ENCODE results near the gene CMTM4. TPM values are rescaled to one million over a fixed set of nuclear protein-coding genes. Genes with fewer than 3 reads are reported as not detected.
A peak's percentile ranks its signal among the peaks of the same experiment; 100 is the strongest.

CMTM4 gene
- total and polyA plus RNA-seq, 11 donors: 4.5 to 22.5 (median 12.2) TPM

GRCh38 chr16:66651474-66651765 is 45.1 kb downstream of the CMTM4 start:
- ATAC-seq (no peak), DNase-seq (no peak)
- no peaks in the 10 kb centered on the region for H3K9me3 ChIP-seq
- no peaks in the 10 kb centered on the region for H3K27me3 ChIP-seq
- H3K4me3 ChIP-seq: peak overlapping the region in 5 of 12 donors; percentile 3 to 37 (median 33)
- peaks cover 0 to 36% (median 7%) of the 10 kb centered on the region in 12 donors for H3K4me1 ChIP-seq
- no peak overlapping the region for H3K27ac ChIP-seq
- WGBS, 4 donors: 44 to 63% (median 63%) methylated on average over 2 of the region's 2 CpGs
- intact Hi-C loops (cut with DNase I): loop anchor here in 1 of 10 donors (10.0 kb wide), 2 partner anchors 63 to 103 kb away; partner anchors contain the start of gene DYNC1LI2
- no peaks in the 10 kb centered on the region for H3K36me3 ChIP-seq
- TF ChIP-seq, protein P1, sequence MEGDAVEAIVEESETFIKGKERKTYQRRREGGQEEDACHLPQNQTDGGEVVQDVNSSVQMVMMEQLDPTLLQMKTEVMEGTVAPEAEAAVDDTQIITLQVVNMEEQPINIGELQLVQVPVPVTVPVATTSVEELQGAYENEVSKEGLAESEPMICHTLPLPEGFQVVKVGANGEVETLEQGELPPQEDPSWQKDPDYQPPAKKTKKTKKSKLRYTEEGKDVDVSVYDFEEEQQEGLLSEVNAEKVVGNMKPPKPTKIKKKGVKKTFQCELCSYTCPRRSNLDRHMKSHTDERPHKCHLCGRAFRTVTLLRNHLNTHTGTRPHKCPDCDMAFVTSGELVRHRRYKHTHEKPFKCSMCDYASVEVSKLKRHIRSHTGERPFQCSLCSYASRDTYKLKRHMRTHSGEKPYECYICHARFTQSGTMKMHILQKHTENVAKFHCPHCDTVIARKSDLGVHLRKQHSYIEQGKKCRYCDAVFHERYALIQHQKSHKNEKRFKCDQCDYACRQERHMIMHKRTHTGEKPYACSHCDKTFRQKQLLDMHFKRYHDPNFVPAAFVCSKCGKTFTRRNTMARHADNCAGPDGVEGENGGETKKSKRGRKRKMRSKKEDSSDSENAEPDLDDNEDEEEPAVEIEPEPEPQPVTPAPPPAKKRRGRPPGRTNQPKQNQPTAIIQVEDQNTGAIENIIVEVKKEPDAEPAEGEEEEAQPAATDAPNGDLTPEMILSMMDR (IDR thresholded peaks at IDR 0.05): no peak
- TF ChIP-seq POLR2A (IDR thresholded peaks at IDR 0.05): no peak

- Histone ChIP-seq H3K27me3 (no peaks in the 10 kb centered on the region), H3K36me3 (no peaks in the 10 kb centered on the region), H3K27ac (no peak overlapping the region), H3K4me1 (peaks cover 0 to 36% (median 7%) of the 10 kb centered on the region in 12 donors), H3K9me3 (no peaks in the 10 kb centered on the region), H3K4me3 (peak overlapping the region in 6 of 12 donors; percentile 3 to 41 (median 33))
- 21 to 28% (median 26%) methylated on average over 18 of the region's 18 CpGs for WGBS, 4 donors
- peak; percentile 71 to 96 (median 91) for ATAC-seq
- intact Hi-C loops (cut with DNase I): loop anchor here in 1 of 10 donors (10.0 kb wide), 2 partner anchors 64 to 104 kb away; partner anchors contain the start of gene DYNC1LI2
- TF ChIP-seq POLR2A (IDR thresholded peaks at IDR 0.05): no peak
- TF ChIP-seq, protein P1 (IDR thresholded peaks at IDR 0.05): peak; percentile 82 to 97 (median 93)
- DNase-seq: peak; percentile 71 to 82 (median 76)
Observed at GRCh38 chr16:66650707-66651473, 45.7 kb downstream of the CMTM4 start.

DNA sequence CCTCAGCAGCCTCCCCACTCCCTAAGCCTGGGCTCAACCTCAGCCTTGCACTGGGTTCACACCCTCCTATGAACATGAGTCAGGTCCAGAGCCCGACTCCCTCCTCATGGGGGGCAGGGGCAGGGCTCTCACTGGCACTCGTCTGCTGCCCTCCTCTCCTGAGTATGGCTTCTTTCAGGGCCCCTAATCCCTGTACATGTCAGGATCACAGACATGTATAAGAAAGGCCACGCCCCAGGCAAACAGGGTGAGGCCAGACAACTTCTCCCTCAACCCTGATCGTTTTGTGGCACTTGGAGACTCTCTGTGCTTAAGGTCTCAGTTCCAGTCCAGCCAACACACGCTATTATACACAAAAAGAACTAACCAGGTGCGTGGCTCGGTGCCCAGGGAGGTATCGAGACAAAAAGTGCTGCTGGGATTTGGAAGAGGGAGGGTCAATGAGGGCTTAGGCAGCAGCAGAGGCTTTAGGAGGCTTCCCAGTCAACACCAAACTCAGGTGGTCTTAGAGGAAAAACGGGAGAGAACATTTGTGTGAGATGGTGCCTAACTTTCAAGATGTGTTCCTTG is 46.8 kb downstream of the CMTM4 start:
- Histone ChIP-seq H3K27me3 (no peaks in the 10 kb centered on the region), H3K36me3 (no peaks in the 10 kb centered on the region), H3K27ac (no peak overlapping the region), H3K4me1 (peaks cover 0 to 36% (median 7%) of the 10 kb centered on the region in 12 donors), H3K9me3 (no peaks in the 10 kb centered on the region), H3K4me3 (no peak overlapping the region)
- no peak for DNase-seq
- TF ChIP-seq, protein P1 (IDR thresholded peaks at IDR 0.05): no peak
- TF ChIP-seq POLR2A (IDR thresholded peaks at IDR 0.05): no peak
- no peak for ATAC-seq
- intact Hi-C loops (cut with DNase I): loop anchor here in 1 of 10 donors (10.0 kb wide), 2 partner anchors 65 to 105 kb away; partner anchors contain the start of gene DYNC1LI2
- 90 to 92% (median 91%) methylated on average over 9 of the region's 9 CpGs for WGBS, 4 donors

DNA sequence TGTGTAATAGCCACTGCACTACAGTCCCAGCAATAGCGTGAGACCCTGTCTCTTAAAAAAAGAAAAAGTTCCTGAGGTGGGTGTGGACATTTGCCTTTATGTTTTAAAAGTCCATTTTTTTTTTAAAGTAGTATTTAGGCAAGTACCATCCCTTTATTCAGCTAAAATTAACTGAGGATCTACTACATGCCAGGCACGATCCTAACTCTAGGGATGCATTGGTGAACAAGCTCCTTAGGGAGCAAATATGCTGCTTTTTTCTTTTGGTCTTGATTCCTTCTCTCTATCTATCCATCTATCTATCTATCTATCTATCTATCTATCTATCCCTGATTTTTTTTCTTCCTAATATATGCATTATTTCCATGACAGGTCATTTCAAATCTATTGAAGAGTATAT is 47.4 kb downstream of the CMTM4 start:
- DNase-seq: no peak
- no peak overlapping the region for H3K4me3 ChIP-seq
- TF ChIP-seq, protein P1 (IDR thresholded peaks at IDR 0.05): no peak
- TF ChIP-seq POLR2A (IDR thresholded peaks at IDR 0.05): no peak
- H3K27ac ChIP-seq: no peak overlapping the region
- ATAC-seq: no peak
- no peaks in the 10 kb centered on the region for H3K27me3 ChIP-seq
- H3K4me1 ChIP-seq: peaks cover 0 to 34% (median 7%) of the 10 kb centered on the region in 12 donors
- 94 to 97% (median 95%) methylated on average over 2 of the region's 2 CpGs for WGBS, 4 donors
- H3K9me3 ChIP-seq: no peaks in the 10 kb centered on the region
- intact Hi-C loops (cut with DNase I): no loop called here
- no peaks in the 10 kb centered on the region for H3K36me3 ChIP-seq
